Neural cell (in vitro differentiated cells): Measurements from ENCODE around the gene MAPK8IP2.

Experiments
- CTCF ChIP-seq: fragments of 450-650 bp; IDR thresholded peaks from 2 replicates; pipeline ENCODE4 v1.5.1; 2014; ENCODE audit warnings: antibody characterized with exemption, mild to moderate bottlenecking, moderate library complexity; ENCODE audit not compliant: poor library complexity, severe bottlenecking
- EZH2 ChIP-seq: fragments of 200-600, 300-800 bp; shearing (Covaris generic), sonication (generic); IDR thresholded peaks from 2 replicates; pipeline ENCODE4 v1.6.1; 2014; ENCODE audit warnings: antibody characterized with exemption, low read length, borderline replicate concordance, mild to moderate bottlenecking; ENCODE audit not compliant: insufficient read depth, poor library complexity, severe bottlenecking
- POLR2AphosphoS5 ChIP-seq: IDR thresholded peaks from 2 replicates; pipeline ENCODE4 v1.6.1; 2012
- RAD21 ChIP-seq: fragments of 450-650 bp; conservative IDR thresholded peaks from 2 replicates; pipeline ENCODE4 v1.6.1; 2014; ENCODE audit warnings: antibody characterized with exemption, mild to moderate bottlenecking, moderate library complexity
- SMC3 ChIP-seq: fragments of 450-650 bp; conservative IDR thresholded peaks from 2 replicates; pipeline ENCODE4 v1.6.1; 2014; ENCODE audit warnings: antibody characterized with exemption, mild to moderate bottlenecking, moderate library complexity; ENCODE audit not compliant: poor library complexity
- TF ChIP-seq, protein P1 (sequence below): IDR thresholded peaks from 2 replicates; pipeline ENCODE4 v1.6.1; 2012; ENCODE audit warnings: borderline replicate concordance

GRCh38 chr22:50562523-50563412, 37.8 kb upstream of the MAPK8IP2 start, which contains the start of gene SYCE3:
- TF ChIP-seq CTCF (peak; percentile 98), SMC3 (peak; percentile 52), POLR2AphosphoS5 (peak; percentile 86), RAD21 (peak; percentile 60), EZH2 (no peak)
- TF ChIP-seq, protein P1, sequence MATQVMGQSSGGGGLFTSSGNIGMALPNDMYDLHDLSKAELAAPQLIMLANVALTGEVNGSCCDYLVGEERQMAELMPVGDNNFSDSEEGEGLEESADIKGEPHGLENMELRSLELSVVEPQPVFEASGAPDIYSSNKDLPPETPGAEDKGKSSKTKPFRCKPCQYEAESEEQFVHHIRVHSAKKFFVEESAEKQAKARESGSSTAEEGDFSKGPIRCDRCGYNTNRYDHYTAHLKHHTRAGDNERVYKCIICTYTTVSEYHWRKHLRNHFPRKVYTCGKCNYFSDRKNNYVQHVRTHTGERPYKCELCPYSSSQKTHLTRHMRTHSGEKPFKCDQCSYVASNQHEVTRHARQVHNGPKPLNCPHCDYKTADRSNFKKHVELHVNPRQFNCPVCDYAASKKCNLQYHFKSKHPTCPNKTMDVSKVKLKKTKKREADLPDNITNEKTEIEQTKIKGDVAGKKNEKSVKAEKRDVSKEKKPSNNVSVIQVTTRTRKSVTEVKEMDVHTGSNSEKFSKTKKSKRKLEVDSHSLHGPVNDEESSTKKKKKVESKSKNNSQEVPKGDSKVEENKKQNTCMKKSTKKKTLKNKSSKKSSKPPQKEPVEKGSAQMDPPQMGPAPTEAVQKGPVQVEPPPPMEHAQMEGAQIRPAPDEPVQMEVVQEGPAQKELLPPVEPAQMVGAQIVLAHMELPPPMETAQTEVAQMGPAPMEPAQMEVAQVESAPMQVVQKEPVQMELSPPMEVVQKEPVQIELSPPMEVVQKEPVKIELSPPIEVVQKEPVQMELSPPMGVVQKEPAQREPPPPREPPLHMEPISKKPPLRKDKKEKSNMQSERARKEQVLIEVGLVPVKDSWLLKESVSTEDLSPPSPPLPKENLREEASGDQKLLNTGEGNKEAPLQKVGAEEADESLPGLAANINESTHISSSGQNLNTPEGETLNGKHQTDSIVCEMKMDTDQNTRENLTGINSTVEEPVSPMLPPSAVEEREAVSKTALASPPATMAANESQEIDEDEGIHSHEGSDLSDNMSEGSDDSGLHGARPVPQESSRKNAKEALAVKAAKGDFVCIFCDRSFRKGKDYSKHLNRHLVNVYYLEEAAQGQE = no peak
